ENCODE data around the gene NFATC2.

GRCh38 chr20:51571460-51571794 is 28.9 kb upstream of the NFATC2 start:
- no peak for TF ChIP-seq ZNF571 (tag by site-specific recombination; IDR thresholded peaks at IDR 0.05)
- TF ChIP-seq, protein P1, sequence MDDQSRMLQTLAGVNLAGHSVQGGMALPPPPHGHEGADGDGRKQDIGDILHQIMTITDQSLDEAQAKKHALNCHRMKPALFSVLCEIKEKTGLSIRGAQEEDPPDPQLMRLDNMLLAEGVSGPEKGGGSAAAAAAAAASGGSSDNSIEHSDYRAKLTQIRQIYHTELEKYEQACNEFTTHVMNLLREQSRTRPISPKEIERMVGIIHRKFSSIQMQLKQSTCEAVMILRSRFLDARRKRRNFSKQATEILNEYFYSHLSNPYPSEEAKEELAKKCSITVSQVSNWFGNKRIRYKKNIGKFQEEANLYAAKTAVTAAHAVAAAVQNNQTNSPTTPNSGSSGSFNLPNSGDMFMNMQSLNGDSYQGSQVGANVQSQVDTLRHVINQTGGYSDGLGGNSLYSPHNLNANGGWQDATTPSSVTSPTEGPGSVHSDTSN (CRISPR knock-in tag; IDR thresholded peaks at IDR 0.05), result no peak
- no peak for TF ChIP-seq ZBTB7A (tag by site-specific recombination; IDR thresholded peaks at IDR 0.05; ENCODE audit: low read depth)
- TF ChIP-seq ZNF114 (tag by site-specific recombination; IDR thresholded peaks at IDR 0.05), result no peak
- no peak for TF ChIP-seq CTCF (tag by site-specific recombination; IDR thresholded peaks at IDR 0.05)
- TF ChIP-seq REST (tag by site-specific recombination; IDR thresholded peaks at IDR 0.05), result no peak
- no peak for TF ChIP-seq YY2 (tag by site-specific recombination; IDR thresholded peaks at IDR 0.05)
- no peak for TF ChIP-seq ZNF747 (tag by site-specific recombination; IDR thresholded peaks at IDR 0.05)

Measured in HEK293 (cell line).